ENCODE measurements around the gene CPEB4. TPM values are rescaled to one million over a fixed set of nuclear protein-coding genes. Genes with fewer than 3 reads are reported as not detected.

CPEB4 gene
- total and polyA plus RNA-seq, 9 of the 15 experiments (the other 6 are each of a cell fraction or from before 2014, with no cell fraction given): 7.4 to 21.3 (median 12.4) TPM

DNA sequence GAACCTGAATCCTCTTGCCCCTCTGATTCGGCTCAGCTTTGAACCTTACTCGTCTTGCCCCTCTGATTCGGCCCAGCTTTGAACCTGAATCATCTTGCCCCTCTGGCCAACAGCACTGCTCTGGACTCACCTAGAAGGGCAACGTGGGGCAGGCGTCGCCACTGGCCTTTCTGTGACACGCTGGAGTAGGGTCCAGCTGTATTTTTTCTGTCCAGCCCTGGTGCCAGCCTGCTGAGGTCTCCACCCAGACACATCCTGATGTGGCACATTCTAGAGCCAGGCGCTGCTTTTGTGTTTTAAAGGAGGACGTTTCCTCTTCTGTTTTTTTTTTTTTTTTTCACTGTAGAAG, 15.2 kb upstream of the CPEB4 start (continued):
- TF ChIP-seq POLR2AphosphoS2 (IDR thresholded peaks at IDR 0.05; ENCODE audit: low read length) (no peak), POLR3A (IDR thresholded peaks at IDR 0.05; ENCODE audit: borderline replicate concordance, extremely low read depth, insufficient read depth, insufficient read length) (no peak), PHB2 (IDR thresholded peaks at IDR 0.05; ENCODE audit: low read depth) (no peak), ZNF12 (CRISPR knock-in tag; IDR thresholded peaks at IDR 0.05) (no peak)

DNA sequence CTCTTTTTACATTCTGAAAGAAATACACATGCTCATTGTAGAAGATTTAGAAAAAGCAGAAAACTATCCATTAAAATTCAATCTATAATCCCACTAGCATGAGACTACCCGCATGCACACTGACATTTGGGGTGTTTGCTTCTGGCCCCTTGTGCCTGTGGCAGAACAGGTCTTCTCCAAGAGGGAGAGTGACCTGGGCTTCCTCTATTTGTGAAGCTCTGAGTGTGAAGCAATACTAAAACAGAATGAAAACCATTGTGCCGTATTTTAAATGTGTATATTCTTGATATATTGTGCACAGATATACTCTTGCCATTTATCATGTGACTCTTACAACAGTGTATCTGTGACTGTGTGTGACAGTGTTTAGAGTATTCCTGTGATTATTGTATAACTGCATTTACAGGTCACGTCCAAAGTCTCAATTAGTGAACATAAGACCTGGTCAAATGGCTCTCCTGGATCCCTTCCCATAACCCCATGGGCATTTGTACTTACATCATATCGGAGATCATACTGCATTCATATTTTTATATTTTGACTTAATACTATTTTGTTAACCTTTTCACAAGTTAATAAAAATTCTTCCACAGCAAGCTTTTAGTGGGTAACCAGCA, 14.7 kb upstream of the CPEB4 start:
- WGBS (ENCODE audit: insufficient coverage, low coverage, missing lambda C conversion rate): 79% methylated on average over 4 of the region's 4 CpGs
- Histone ChIP-seq H3K9me3 (replicated peaks; ENCODE audit: control insufficient read depth, insufficient read depth, low read depth, low read length) (no peaks in the 10 kb centered on the region), H3K4me3 (no peak overlapping the region), H3K4me1 (replicated peaks in 1 of 2; ENCODE audit: control insufficient read depth in 2 of 2, insufficient read depth in 2 of 2, low read length in 2 of 2) (peaks cover 16 to 18% of the 10 kb centered on the region in 2 experiments; a peak in 3 of 5 replicates), H4K20me1 (replicated peaks; ENCODE audit: control insufficient read depth, insufficient read depth, low read length) (no peaks in the 10 kb centered on the region), H3K4me2 (ENCODE audit: insufficient read depth, low read length) (no peak overlapping the region), H3K9ac (ENCODE audit: insufficient read depth in 1 of 2, low read depth in 2 of 2, low read length in 2 of 2) (no peak overlapping the region), H3K36me3 (ENCODE audit: control insufficient read depth, insufficient read depth, low read length) (no peaks in the 10 kb centered on the region), H3K9me1 (ENCODE audit: control insufficient read depth, insufficient read depth, low read length) (no peaks in the 10 kb centered on the region), H2AFZ (ENCODE audit: low read depth, low read length) (no peak overlapping the region; the same call in none of the 2 replicates), H3K27ac (ENCODE audit: extremely low read depth, low read depth, low read length) (no peak overlapping the region), H3K79me2 (ENCODE audit: control insufficient read depth, insufficient read depth, low read length) (no peaks in the 10 kb centered on the region), H3K27me3 (ENCODE audit: control insufficient read depth in 2 of 2, insufficient read depth in 2 of 2, low read length in 2 of 2) (no peaks in the 10 kb centered on the region)
- CTCF ChIA-PET (ENCODE audit: low intra/inter-chr PET ratio): no interaction called here
- POLR2A ChIA-PET: interaction anchor here (0.9 to 1.0 kb wide), 3 partner anchors 10 to 12 kb away, joined by 3 to 4 read pairs (median 3); no protein-coding TSS in a partner anchor
- no TSS peak for BruUV-seq (replicated peaks)
- intact Hi-C loops (cut with micrococcal nuclease): no loop called here
- FAIRE-seq: no peak
- no peak for ATAC-seq
- DNase-seq (ENCODE audit: extremely low read depth in 1 of 4, low spot score in 3 of 4): no peak
- in situ Hi-C loops (cut with MboI): no loop called here
- TF ChIP-seq, protein P1, sequence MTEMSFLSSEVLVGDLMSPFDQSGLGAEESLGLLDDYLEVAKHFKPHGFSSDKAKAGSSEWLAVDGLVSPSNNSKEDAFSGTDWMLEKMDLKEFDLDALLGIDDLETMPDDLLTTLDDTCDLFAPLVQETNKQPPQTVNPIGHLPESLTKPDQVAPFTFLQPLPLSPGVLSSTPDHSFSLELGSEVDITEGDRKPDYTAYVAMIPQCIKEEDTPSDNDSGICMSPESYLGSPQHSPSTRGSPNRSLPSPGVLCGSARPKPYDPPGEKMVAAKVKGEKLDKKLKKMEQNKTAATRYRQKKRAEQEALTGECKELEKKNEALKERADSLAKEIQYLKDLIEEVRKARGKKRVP (CRISPR knock-in tag; IDR thresholded peaks at IDR 0.05): no peak
- TF ChIP-seq SRSF1 (IDR thresholded peaks at IDR 0.05; ENCODE audit: low read depth, low read length) (no peak), NFRKB (IDR thresholded peaks at IDR 0.05; ENCODE audit: low read depth) (no peak), PHF8 (IDR thresholded peaks at IDR 0.05; ENCODE audit: borderline replicate concordance, low read length) (no peak), SIN3B (IDR thresholded peaks at IDR 0.05; ENCODE audit: low read depth) (no peak), MXI1 (IDR thresholded peaks at IDR 0.05; ENCODE audit: low read depth, low read length) (no peak), YY1 (IDR thresholded peaks at IDR 0.05; ENCODE audit: borderline replicate concordance in 1 of 3, control insufficient read depth in 1 of 3, extremely low read depth in 1 of 3, insufficient read depth in 3 of 3, insufficient read length in 1 of 3, insufficient replicate concordance in 2 of 3, low read depth in 1 of 3, low read length in 2 of 3) (no peak), FOXJ2 (tag; IDR thresholded peaks at IDR 0.05) (no peak), THRAP3 (IDR thresholded peaks at IDR 0.05; ENCODE audit: borderline replicate concordance) (no peak), GTF2E2 (tag; IDR thresholded peaks at IDR 0.05) (no peak)
- TF ChIP-seq, protein P2, sequence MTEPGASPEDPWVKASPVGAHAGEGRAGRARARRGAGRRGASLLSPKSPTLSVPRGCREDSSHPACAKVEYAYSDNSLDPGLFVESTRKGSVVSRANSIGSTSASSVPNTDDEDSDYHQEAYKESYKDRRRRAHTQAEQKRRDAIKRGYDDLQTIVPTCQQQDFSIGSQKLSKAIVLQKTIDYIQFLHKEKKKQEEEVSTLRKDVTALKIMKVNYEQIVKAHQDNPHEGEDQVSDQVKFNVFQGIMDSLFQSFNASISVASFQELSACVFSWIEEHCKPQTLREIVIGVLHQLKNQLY (CRISPR knock-in tag; conservative IDR thresholded peaks at IDR 0.05): no peak
- TF ChIP-seq, protein P3, sequence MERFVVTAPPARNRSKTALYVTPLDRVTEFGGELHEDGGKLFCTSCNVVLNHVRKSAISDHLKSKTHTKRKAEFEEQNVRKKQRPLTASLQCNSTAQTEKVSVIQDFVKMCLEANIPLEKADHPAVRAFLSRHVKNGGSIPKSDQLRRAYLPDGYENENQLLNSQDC (CRISPR knock-in tag; IDR thresholded peaks at IDR 0.05): no peak
- TF ChIP-seq, protein P4, sequence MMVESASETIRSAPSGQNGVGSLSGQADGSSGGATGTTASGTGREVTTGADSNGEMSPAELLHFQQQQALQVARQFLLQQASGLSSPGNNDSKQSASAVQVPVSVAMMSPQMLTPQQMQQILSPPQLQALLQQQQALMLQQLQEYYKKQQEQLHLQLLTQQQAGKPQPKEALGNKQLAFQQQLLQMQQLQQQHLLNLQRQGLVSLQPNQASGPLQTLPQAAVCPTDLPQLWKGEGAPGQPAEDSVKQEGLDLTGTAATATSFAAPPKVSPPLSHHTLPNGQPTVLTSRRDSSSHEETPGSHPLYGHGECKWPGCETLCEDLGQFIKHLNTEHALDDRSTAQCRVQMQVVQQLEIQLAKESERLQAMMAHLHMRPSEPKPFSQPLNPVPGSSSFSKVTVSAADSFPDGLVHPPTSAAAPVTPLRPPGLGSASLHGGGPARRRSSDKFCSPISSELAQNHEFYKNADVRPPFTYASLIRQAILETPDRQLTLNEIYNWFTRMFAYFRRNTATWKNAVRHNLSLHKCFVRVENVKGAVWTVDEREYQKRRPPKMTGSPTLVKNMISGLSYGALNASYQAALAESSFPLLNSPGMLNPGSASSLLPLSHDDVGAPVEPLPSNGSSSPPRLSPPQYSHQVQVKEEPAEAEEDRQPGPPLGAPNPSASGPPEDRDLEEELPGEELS (CRISPR knock-in tag; IDR thresholded peaks at IDR 0.05; ENCODE audit: borderline replicate concordance): no peak
